Measurements from ENCODE around the gene TRIM40. TPM values are rescaled to one million over a fixed set of nuclear protein-coding genes. Genes with fewer than 3 reads are reported as not detected.
"Not testable (repeated sequence)": the region's sequence is repeated elsewhere in the genome, so short reads cannot be mapped to it uniquely, and the experiment has no call there.

The TRIM40 gene
- total RNA-seq, 1 donor from 2014 or later, result not detected

DNA sequence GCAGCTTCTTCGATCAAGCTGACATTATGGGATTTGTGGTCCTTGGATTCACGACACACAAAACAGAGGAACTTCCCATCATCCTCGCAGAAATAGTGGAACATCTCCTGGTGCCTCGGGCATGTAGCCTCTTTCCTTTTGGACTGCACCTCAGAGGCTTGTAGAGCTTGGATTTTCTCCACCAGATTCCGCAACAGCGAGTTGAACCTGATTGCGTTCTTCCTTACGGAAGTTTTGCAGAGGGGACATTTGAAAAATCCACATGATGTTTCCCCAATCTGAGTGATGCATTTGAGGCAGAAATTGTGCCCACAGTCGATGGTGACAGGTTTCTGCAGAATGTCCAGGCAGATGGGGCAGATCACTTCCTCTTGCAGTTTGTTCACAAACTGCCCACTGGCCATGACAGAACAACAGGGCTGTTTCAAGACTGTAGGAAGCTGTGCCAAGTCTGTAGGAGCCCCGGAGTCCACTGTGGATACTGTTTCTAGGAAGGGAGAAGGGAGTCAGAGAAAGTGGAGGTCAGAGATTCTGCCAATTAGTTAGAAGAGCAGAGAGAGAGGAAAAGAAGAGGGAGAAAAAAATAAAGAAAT, 23.4 kb upstream of the TRIM40 start:
- Mint-ChIP-seq H3K27me3 (ENCODE audit: low read depth) (peaks cover 81% of the 10 kb centered on the region), H3K9me3 (no peaks in the 10 kb centered on the region), H3K36me3 (ENCODE audit: low read depth) (no peaks in the 10 kb centered on the region), H3K4me3 (no peak overlapping the region), H3K4me1 (no peaks in the 10 kb centered on the region), H3K27ac (ENCODE audit: unreplicated experiment) (no peak overlapping the region)
- TF ChIP-seq CTCF (conservative IDR thresholded peaks at IDR 0.05), result no peak
- no peak for DNase-seq (ENCODE audit: low read depth, low spot score)

DNA sequence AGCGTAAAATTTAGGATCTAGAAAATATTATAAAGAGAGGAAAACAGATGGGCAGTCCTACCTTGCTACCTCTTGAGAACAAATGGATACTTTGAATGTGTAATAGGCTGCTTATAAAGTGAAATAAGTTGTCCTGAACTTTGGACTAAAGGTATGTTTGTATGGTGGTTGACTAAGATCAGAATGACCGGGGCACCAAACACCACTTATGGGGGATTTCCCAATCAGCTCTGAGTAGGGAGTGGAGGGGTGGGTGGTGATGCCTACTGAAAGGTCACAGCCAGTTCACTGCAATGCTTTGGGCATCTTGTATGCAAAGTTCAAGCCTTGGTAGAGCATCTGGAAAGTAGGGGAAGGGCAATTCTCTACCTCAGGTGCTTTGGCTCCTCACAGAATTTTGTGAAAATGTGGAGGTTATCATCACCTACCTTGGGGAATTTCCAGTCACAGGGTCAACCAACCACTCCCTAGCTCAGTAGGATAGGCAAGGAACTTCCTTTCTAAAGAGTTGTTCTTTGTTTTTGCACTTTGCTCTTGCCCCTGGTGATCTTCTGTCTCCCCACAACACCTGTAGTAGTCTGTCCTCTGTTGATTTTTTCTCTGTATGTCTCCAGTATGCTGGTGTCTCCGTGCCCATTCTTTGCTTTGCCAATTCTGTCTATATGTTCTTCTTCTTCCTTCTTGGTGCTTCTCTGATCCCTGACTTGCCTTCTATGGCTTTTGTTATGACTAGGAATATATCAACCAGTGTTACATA, 22.8 kb upstream of the TRIM40 start, which contains the start of gene TRIM31:
TRIM31 (minus strand) TSS at position 88 of the 757 bp plus-strand sequence. CDS start 285 bp downstream, outside the sequence.
- Mint-ChIP-seq H3K4me3 (no peak within 1 kb of the TSS), H3K27me3 (ENCODE audit: low read depth) (peaks cover 78% of the 10 kb centered on the region)
- no peak for DNase-seq (ENCODE audit: low read depth, low spot score)

DNA sequence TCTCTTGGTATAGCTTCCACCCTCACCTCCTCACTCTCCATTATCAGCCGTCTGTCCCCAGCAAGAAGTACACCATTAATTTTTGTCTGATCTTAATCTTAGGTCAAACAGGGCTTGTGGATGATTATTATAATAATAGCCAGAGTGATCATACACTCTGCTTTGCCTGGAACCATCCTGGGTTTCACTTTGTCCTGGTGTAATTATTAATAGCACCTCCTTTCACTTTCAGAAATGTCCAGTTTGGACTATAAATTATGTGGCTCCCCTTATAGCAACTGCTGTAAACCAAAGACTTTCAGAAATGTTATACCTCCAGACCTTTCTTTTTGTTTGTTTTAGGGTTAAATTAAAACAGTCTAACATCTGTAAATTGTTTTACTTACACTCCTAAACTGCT, 22.1 kb upstream of the TRIM40 start:
- H3K27ac Mint-ChIP-seq (ENCODE audit: unreplicated experiment), result no peak overlapping the region
- DNase-seq (ENCODE audit: low read depth, low spot score), result no peak
- no peaks in the 10 kb centered on the region for H3K36me3 Mint-ChIP-seq (ENCODE audit: low read depth)
- no peaks in the 10 kb centered on the region for H3K4me1 Mint-ChIP-seq
- H3K9me3 Mint-ChIP-seq, result no peaks in the 10 kb centered on the region
- no peak for TF ChIP-seq CTCF (conservative IDR thresholded peaks at IDR 0.05)
- H3K4me3 Mint-ChIP-seq, result no peak overlapping the region
- peaks cover 74% of the 10 kb centered on the region for H3K27me3 Mint-ChIP-seq (ENCODE audit: low read depth)

More for the DNA sequence above, 22.8 kb upstream of the TRIM40 start, which contains the start of gene TRIM31:
- no peak for TF ChIP-seq CTCF (conservative IDR thresholded peaks at IDR 0.05)
- Mint-ChIP-seq H3K4me1 (no peaks in the 10 kb centered on the region), H3K9me3 (no peaks in the 10 kb centered on the region), H3K27ac (ENCODE audit: unreplicated experiment) (no peak within 1 kb of the TSS), H3K36me3 (ENCODE audit: low read depth) (no peaks in the 10 kb centered on the region)

GRCh38 chr6:30116724-30117123, 19.2 kb upstream of the TRIM40 start:
- peak; percentile 52 for TF ChIP-seq CTCF (conservative IDR thresholded peaks at IDR 0.05)

GRCh38 chr6:30118691-30119090, 17.2 kb upstream of the TRIM40 start:
- H3K27ac Mint-ChIP-seq (ENCODE audit: unreplicated experiment); H3K4me1 Mint-ChIP-seq; H3K9me3 Mint-ChIP-seq; DNase-seq (ENCODE audit: low read depth, low spot score); H3K36me3 Mint-ChIP-seq (ENCODE audit: low read depth); H3K4me3 Mint-ChIP-seq: not testable (repeated sequence)
- H3K27me3 Mint-ChIP-seq (ENCODE audit: low read depth), result peaks cover 75% of the 10 kb centered on the region

More at GRCh38 chr6:30116724-30117123, 19.2 kb upstream of the TRIM40 start:
- no peaks in the 10 kb centered on the region for H3K4me1 Mint-ChIP-seq
- no peaks in the 10 kb centered on the region for H3K36me3 Mint-ChIP-seq (ENCODE audit: low read depth)
- no peak overlapping the region for H3K4me3 Mint-ChIP-seq
- DNase-seq (ENCODE audit: low read depth, low spot score), result no peak
- H3K27ac Mint-ChIP-seq (ENCODE audit: unreplicated experiment), result no peak overlapping the region
- H3K27me3 Mint-ChIP-seq (ENCODE audit: low read depth), result peaks cover 78% of the 10 kb centered on the region
- H3K9me3 Mint-ChIP-seq, result no peaks in the 10 kb centered on the region
